Keratinocyte (primary cell): ENCODE measurements around the gene TRIM25. TPM values are rescaled to one million over a fixed set of nuclear protein-coding genes. Genes with fewer than 3 reads are reported as not detected.

Experiments
- DNase-seq: peaks from one replicate; pipeline ENCODE4 v3.0.0-alpha.2; 2011; ENCODE audit warnings: low read depth, missing footprints, low spot score
- FAIRE-seq: peaks from 2 replicates; lab custom pipeline; 2011; peaks lifted over from hg19 to GRCh38; lab: Jason Lieb, UNC
- H2AFZ ChIP-seq: 2 replicates; pipeline ENCODE4 v1.6.0; 2012; ENCODE audit warnings: low read length, control low read depth, inconsistent platforms; ENCODE audit not compliant: control insufficient read depth
- H3K27ac ChIP-seq: 2 replicates; pipeline ENCODE4 v1.5.1; 2011; ENCODE audit warnings: low read length; ENCODE audit not compliant: control insufficient read depth, insufficient read depth
- H3K27me3 ChIP-seq: 3 replicates; pipeline ENCODE4 v1.6.0; 2011; ENCODE audit warnings: low read length; ENCODE audit not compliant: control insufficient read depth, insufficient read depth; ENCODE audit errors: extremely low read depth
- H3K36me3 ChIP-seq, 2 experiments: 2 replicates in 1 of 2; 3 replicates in 1 of 2; pipeline ENCODE4 v1.5.1; 2011; ENCODE audit warnings: low read length in 2 of 2, mild to moderate bottlenecking in 1 of 2; ENCODE audit not compliant: control insufficient read depth in 2 of 2, insufficient read depth in 2 of 2; ENCODE audit errors: extremely low read depth in 1 of 2
- H3K4me1 ChIP-seq: 3 replicates; pipeline ENCODE4 v1.5.1; 2011; ENCODE audit warnings: low read length; ENCODE audit not compliant: control insufficient read depth, insufficient read depth; ENCODE audit errors: extremely low read depth
- H3K4me2 ChIP-seq: 3 replicates; pipeline ENCODE4 v1.6.0; 2011; ENCODE audit warnings: low read depth, low read length; ENCODE audit not compliant: control insufficient read depth, insufficient read depth; ENCODE audit errors: extremely low read depth
- H3K4me3 ChIP-seq, 3 experiments: fragments of 200-600 bp in 1 of 3; sonication (generic) in 1 of 3; 2 replicates in 2 of 3; 3 replicates in 1 of 3; pipeline ENCODE4 v1.5.1; 2011 to 2016; ENCODE audit warnings: low read length in 3 of 3, mild to moderate bottlenecking in 3 of 3, control low read depth in 2 of 3, inconsistent platforms in 1 of 3, low read depth in 1 of 3, mixed read lengths in 1 of 3, mixed run types in 1 of 3, moderate library complexity in 1 of 3; ENCODE audit not compliant: control insufficient read depth in 2 of 3, insufficient read depth in 2 of 3; ENCODE audit errors: extremely low read depth in 1 of 3
- H3K79me2 ChIP-seq: 2 replicates; pipeline ENCODE4 v1.6.0; 2012; ENCODE audit warnings: low read length; ENCODE audit not compliant: control insufficient read depth, insufficient read depth
- H3K9ac ChIP-seq: 3 replicates; pipeline ENCODE4 v1.6.0; 2011; ENCODE audit warnings: low read length; ENCODE audit not compliant: control insufficient read depth, insufficient read depth; ENCODE audit errors: extremely low read depth
- H3K9me1 ChIP-seq: 3 replicates; pipeline ENCODE4 v1.6.0; 2011; ENCODE audit warnings: low read length; ENCODE audit not compliant: control insufficient read depth, insufficient read depth; ENCODE audit errors: extremely low read depth
- H3K9me3 ChIP-seq: 2 replicates; pipeline ENCODE4 v1.5.1; 2012; ENCODE audit warnings: low read depth, low read length; ENCODE audit not compliant: control insufficient read depth
- H4K20me1 ChIP-seq: 3 replicates; pipeline ENCODE4 v1.6.0; 2011; ENCODE audit warnings: low read length; ENCODE audit not compliant: control insufficient read depth, insufficient read depth; ENCODE audit errors: extremely low read depth
- EZH2 ChIP-seq: IDR thresholded peaks from one replicate; pipeline ENCODE4 v1.6.1; 2012; ENCODE audit warnings: inconsistent platforms, mild to moderate bottlenecking, low read length, moderate library complexity
- dilution Hi-C: fragments of 300-500 bp; cut with MboI; formaldehyde crosslinking; loops from one replicate; pipeline ENCODE4 v1.7.0; 2020; ENCODE audit warnings: low sequenced_read_pairs; ENCODE audit not compliant: extremely low pct_ligation_motif_present
- polyA plus RNA-seq, 5 experiments: library from polyadenylated mRNA; depleted of rRNA in 3 of 5; stranded (reverse) in 3 of 5; stranded (forward) in 1 of 5; unstranded in 1 of 5; fragments of >200 nt; gene quantifications; 1 replicate in 1 of 5; 2 replicates in 3 of 5; 3 replicates in 1 of 5; pipeline versions ENCODE4 v1.2.1 to v1.2.3, GENCODE V29; 2011 to 2012; ENCODE audit warnings: missing spikeins in 2 of 5, low read depth in 1 of 5, low replicate concordance in 1 of 5
- TF ChIP-seq, protein P1 (sequence below), 3 experiments: IDR thresholded peaks in 1 of 3; conservative IDR thresholded peaks in 1 of 3; optimal IDR thresholded peaks in 1 of 3; 2 replicates in 2 of 3; 3 replicates in 1 of 3; pipeline versions ENCODE3 to v1.5.1; 2011; ENCODE audit warnings: low read length in 3 of 3, mild to moderate bottlenecking in 3 of 3, moderate library complexity in 2 of 3, control low read depth in 1 of 3, inconsistent platforms in 1 of 3; ENCODE audit not compliant: insufficient read depth in 2 of 3; ENCODE audit errors: extremely low read depth in 1 of 3

Gene TRIM25
- polyA plus RNA-seq, 1 donor (not counting 4 experiments of a cell fraction or from before 2014, with no cell fraction given) = 60.3 TPM

DNA sequence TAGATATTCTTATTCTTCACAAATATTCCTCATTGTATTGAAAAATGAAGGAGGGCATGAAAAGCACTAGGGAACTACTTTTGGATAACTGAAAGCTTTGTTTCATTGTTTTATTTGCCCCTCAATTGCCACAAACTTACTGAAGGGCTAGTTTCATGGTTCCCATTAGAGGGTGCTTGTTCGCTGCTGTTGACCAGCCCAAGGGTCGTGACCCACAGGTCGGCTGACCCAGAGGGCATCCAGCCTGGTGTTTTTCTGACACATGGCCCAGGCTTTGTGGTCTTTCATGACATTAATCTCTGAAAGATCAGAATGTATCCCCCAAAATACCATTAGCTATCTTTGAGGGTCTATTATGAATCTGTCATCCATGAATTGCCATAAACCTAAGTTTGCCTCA lies 49.9 kb downstream of the TRIM25 start:
- H3K4me2 ChIP-seq = no peak overlapping the region
- no peaks in the 10 kb centered on the region for H3K27me3 ChIP-seq
- dilution Hi-C loops = no loop called here
- no peaks in the 10 kb centered on the region for H3K79me2 ChIP-seq
- no peak overlapping the region for H3K9ac ChIP-seq
- H3K4me1 ChIP-seq = no peaks in the 10 kb centered on the region
- no peaks in the 10 kb centered on the region for H4K20me1 ChIP-seq
- H3K36me3 ChIP-seq = peaks cover 5 to 16% of the 10 kb centered on the region in 2 experiments
- TF ChIP-seq, protein P1, sequence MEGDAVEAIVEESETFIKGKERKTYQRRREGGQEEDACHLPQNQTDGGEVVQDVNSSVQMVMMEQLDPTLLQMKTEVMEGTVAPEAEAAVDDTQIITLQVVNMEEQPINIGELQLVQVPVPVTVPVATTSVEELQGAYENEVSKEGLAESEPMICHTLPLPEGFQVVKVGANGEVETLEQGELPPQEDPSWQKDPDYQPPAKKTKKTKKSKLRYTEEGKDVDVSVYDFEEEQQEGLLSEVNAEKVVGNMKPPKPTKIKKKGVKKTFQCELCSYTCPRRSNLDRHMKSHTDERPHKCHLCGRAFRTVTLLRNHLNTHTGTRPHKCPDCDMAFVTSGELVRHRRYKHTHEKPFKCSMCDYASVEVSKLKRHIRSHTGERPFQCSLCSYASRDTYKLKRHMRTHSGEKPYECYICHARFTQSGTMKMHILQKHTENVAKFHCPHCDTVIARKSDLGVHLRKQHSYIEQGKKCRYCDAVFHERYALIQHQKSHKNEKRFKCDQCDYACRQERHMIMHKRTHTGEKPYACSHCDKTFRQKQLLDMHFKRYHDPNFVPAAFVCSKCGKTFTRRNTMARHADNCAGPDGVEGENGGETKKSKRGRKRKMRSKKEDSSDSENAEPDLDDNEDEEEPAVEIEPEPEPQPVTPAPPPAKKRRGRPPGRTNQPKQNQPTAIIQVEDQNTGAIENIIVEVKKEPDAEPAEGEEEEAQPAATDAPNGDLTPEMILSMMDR (optimal IDR thresholded peaks at IDR 0.05 in 1 of 3, IDR thresholded peaks at IDR 0.05 in 1 of 3, conservative IDR thresholded peaks at IDR 0.05 in 1 of 3; ENCODE audit: extremely low read depth in 1 of 3, insufficient read depth in 2 of 3, low read length in 3 of 3) = no peak
- TF ChIP-seq EZH2 = no peak
- H3K27ac ChIP-seq = no peak overlapping the region
- no peaks in the 10 kb centered on the region for H3K9me1 ChIP-seq
- H3K4me3 ChIP-seq = no peak overlapping the region
- DNase-seq (no peak), FAIRE-seq (no peak)
- no peak overlapping the region for H2AFZ ChIP-seq
- no peaks in the 10 kb centered on the region for H3K9me3 ChIP-seq

DNA sequence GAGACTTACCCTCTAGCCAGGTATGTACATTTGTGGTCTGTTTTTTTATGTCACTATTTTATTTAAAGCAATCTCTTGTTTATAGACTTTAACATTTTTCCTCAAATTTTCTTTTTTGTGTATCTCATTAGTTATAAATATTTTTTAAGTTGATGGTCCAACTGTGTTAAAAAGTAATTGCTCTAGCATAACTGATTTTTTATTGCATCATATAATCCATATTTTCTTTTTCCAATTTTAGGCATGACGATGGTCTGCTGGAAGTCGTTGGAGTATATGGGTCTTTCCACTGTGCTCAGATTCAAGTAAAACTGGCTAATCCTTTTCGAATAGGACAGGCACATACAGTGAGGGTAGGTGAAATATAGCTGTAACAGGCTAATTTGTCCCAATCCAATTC lies 52.0 kb downstream of the TRIM25 start:
- Histone ChIP-seq H3K9me3 (no peaks in the 10 kb centered on the region), H3K27me3 (no peaks in the 10 kb centered on the region), H3K79me2 (no peaks in the 10 kb centered on the region), H3K4me3 (no peak overlapping the region), H2AFZ (no peak overlapping the region), H3K36me3 (peaks cover 5 to 16% of the 10 kb centered on the region in 2 experiments), H3K4me1 (no peaks in the 10 kb centered on the region), H3K27ac (no peak overlapping the region), H4K20me1 (no peaks in the 10 kb centered on the region), H3K9me1 (no peaks in the 10 kb centered on the region), H3K9ac (no peak overlapping the region), H3K4me2 (no peak overlapping the region)
- no peak for FAIRE-seq
- dilution Hi-C loops = no loop called here
- TF ChIP-seq EZH2 = no peak
- TF ChIP-seq, protein P1 (optimal IDR thresholded peaks at IDR 0.05 in 1 of 3, IDR thresholded peaks at IDR 0.05 in 1 of 3, conservative IDR thresholded peaks at IDR 0.05 in 1 of 3; ENCODE audit: extremely low read depth in 1 of 3, insufficient read depth in 2 of 3, low read length in 3 of 3) = no peak
- DNase-seq = no peak
